Amniotic epithelial cell (primary cell): ENCODE results near the gene FHOD1.
A peak's percentile ranks its signal among the peaks of the same experiment; 100 is the strongest.

Experiments
- DNase-seq: peaks from one replicate; pipeline ENCODE4 v3.0.0-alpha.2; 2010; ENCODE audit warnings: low read depth

Gene FHOD1

GRCh38 chr16:67249178-67250044 is 2.1 kb upstream of the FHOD1 start:
- no peak for DNase-seq

GRCh38 chr16:67248401-67249177 is 1.3 kb upstream of the FHOD1 start, which contains the start of gene SLC9A5:
SLC9A5 (plus strand) TSS chr16:67248979; CDS start chr16:67249015, 36 bp downstream.
- no peak for DNase-seq

DNA sequence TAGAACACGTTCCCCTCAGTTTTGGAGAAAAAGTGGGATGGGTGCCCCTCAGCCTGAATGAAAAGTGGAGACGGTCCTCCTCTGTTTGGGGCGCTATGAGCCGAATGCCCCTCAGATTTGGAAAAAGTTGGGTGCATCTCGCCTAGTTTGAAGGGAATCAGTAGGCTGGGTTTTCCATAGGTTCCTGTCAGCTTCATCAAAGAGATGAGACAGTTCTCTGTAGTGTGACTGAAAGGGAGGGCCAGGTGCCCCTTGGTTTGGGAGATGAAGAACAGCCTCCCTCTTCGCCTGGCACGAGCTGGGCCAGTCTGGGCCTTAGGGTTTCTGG is 756 bp upstream of the FHOD1 start:
- no peak for DNase-seq

GRCh38 chr16:67246756-67247191 is 507 bp downstream of the FHOD1 start:
- no peak for DNase-seq

GRCh38 chr16:67246081-67246755 is 1.1 kb downstream of the FHOD1 start:
- peak; percentile 85 for DNase-seq

DNA sequence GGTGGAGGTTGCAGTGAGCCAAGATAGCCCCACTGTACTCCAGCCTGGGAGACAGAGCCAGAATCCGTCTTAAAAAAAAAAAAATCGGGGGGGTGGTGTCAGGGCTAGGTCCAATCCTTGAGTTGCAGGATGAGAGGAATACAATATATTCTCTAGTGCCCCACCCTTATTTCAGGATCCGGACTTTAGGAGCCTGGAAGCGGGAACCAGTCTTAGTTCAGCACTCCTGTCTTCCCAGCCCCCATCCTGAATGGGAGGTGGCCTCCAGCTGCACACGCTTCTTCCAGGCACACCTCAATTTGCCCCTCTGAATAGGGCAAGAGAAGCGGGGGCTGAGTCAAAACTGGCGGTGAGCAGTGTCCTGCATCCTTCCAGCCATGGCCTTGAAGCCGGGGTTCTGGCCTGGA is 1.6 kb downstream of the FHOD1 start:
- DNase-seq, result no peak

DNA sequence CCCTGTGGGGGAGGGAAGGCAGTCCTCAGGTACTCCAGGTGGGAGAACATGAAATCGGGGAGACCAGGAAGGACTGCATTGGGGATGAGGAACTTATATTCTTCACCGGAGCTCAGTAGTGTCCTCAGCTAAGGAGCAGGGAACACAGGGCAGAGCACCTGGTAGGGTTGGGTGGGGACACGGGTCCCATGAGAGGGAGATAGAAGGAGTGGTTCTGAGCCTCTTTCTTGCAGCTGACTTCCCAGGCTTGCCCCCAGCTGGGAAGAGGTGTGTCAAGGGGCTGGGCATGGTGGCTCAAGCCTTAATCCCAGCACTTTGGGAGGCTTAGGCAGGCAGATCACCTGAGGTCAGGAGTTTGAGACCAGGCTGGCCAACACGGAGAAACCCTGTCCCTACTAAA is 2.1 kb downstream of the FHOD1 start:
- no peak for DNase-seq

- peak; percentile 76 for DNase-seq
These were observed 2.7 kb downstream of the FHOD1 start for GRCh38 chr16:67244387-67245185.

DNA sequence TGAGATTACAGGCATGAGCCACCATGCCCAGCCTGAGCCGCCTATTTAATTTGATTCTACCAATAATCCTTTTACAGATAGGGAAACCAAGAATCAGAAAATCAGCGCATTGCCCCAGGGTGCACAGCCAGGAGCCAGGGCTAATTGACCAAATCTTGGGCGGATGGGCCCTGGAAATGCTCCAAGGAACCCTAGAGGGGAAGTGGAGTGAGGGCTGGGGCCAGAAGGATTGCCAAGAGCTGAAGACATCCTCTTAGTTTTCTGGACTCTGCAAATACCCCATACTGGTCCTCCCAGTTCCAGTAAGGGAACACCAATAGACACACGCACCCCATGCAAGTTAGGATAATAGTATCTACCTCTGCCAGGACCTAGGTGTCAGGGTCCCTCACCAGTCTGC is 3.8 kb downstream of the FHOD1 start:
- no peak for DNase-seq

- DNase-seq, result no peak
These were observed 5.0 kb downstream of the FHOD1 start for GRCh38 chr16:67242138-67242730.

DNA sequence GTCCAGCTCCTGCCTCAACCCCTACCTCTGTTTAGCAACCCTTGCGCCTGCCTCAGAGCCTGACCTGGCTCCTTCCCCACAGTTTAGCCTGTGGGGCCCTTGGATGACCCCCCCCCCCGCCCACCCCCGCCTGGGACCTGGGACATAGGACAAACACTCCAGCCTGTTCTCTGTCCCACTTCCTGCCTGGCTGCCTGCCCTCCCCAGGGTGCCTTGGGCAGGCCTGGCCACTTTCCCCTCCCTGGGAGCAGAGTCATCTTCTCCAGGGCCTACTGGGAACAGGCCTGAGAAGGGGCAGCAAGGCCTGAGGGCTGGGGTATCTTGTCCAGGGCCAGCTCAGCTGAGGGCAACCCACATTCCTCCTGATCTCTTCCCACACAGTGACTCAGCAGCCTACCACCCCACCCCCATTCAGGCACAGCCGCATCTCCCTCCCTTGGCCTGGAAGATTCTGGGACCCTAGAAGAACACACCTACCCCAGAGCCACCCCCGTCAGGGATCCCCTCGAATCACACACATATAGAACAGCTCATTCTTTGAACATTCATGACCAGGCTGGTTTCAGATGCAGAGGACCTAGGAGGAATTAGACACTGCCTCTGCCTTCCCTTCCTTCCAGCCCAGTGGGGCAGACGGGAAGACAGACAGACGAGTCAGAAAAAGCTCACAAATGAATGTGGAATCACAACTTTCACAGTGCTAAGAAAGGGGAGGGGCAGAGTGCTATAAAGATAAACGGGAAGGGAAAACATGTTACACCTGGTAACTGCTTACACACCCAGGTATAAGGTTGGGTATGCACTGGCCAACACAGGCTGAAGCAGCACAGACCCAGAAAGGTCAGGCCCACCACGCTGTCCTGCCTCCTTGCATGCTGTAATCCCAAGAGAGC is 6.0 kb downstream of the FHOD1 start:
- peak; percentile 95 for DNase-seq

- DNase-seq, result peak; percentile 50
These were observed 6.8 kb downstream of the FHOD1 start for GRCh38 chr16:67240506-67240905.

DNA sequence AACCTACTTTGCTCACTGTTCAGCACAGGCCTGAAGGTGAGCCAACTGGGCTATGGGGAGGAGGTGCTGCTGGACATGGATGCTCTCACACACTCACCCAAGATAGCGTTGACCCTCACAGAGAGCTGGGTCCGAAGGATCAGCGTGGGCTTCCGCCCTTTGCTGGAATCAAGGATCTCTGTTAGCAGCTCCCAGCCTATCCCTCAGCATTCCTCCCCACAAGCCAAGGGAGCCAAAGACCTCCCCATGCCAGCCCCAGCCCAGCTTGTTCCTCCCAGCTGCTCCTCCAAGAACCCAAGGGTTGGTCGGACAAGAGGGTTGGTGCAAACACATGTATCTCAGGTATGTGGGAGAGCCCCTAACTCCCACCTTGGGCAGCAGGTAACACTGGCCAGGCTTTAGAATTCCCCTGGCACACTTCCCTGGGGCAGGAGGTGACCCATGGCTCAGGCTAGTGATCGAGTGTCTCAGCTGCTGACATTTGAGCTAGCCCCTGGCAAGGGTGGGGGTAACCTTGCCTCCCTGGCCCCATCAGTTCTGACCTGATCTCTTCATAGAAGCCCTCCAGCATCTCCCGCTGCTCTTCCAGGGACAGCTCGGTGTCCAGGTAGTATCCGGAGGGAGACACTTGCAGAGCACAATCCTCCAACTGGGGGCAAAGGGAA is 8.3 kb downstream of the FHOD1 start:
- no peak for DNase-seq

DNA sequence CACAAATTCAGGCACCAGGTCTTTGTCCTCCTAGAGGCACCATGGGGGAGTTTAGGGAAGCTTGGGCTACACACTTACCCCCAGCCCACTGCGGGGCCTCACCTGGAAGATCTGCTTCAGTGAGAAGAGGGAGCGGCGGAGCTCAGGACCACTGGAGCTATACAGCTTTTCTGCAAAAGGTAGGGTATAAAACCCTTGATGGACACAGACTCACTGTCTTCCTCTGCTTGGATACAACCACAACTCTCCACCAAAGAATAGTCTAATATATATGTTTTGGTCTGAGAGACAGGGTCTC is 9.1 kb downstream of the FHOD1 start:
- DNase-seq, result no peak

DNA sequence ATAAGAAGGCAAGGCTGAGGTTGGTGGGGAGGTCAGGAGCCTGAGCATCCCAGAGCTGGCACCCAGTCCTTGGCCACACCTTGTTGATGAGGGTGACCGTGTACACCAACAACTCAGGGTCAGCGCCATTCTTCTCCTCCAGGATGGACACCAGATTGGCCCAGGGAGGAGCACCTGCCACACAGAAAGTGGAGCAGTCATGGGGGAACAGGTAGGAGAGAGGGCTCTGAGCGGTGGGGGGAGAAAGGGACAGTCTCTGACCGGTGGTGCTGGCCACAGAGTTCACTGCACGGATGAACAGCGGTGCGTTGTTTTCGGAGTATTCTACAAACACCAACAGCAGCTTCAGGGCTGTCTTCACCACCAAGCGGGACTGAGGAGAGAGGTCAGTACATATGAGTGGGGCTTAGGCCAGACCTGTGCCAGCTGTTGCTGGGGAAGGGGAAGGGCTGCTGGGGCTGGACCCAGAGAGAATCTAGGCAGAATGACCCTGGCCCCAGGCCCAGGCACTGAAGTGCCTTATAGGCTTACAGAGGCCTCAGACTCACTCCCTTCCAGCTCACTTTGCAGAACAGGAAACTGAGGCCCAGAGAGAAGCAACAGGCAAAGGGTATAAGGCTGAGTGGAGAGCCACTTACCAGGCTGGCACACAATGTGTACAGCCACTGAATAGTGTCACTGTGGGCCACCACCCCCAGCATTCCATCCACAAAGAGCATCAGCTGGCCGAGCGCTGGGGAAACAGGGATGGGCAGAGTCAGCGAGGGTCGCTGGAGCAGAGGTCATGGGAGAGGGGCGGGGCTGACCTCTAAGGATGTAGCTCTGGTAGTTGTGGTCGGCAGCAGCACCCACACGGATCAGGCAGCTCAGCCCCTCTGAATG is 9.6 kb downstream of the FHOD1 start:
- no peak for DNase-seq

GRCh38 chr16:67236563-67237395 is 10.5 kb downstream of the FHOD1 start:
- DNase-seq, result peak; percentile 58

- DNase-seq, result no peak
These were observed 11.3 kb downstream of the FHOD1 start for GRCh38 chr16:67235816-67236562.
